Measurements from ENCODE around the gene ZWILCH. TPM values are rescaled to one million over a fixed set of nuclear protein-coding genes. Genes with fewer than 3 reads are reported as not detected.

Gene ZWILCH
- total RNA-seq, 3 donors from 2014 or later (not counting 1 experiment from before 2014, with no cell fraction given): 8.7 to 9.9 (median 9.7) TPM

GRCh38 chr15:66476535-66476934 lies 28.6 kb upstream of the ZWILCH start:
- DNase-seq: no peak

GRCh38 chr15:66477011-66477410 lies 28.1 kb upstream of the ZWILCH start:
- intact Hi-C loops (cut with micrococcal nuclease): no loop called here
- H3K4me3 Mint-ChIP-seq: no peak overlapping the region
- DNase-seq (no peak), ATAC-seq (no peak)
- Histone ChIP-seq H3K27ac (ENCODE audit: low read length) (no peak overlapping the region), H3K27me3 (ENCODE audit: control insufficient read depth, insufficient read depth, low read length) (no peaks in the 10 kb centered on the region), H3K4me3 (ENCODE audit: low read length) (no peak overlapping the region), H3K36me3 (ENCODE audit: control insufficient read depth, insufficient read depth, low read length) (peaks cover 7% of the 10 kb centered on the region), H3K9me3 (ENCODE audit: control insufficient read depth, insufficient read depth, low read length) (no peaks in the 10 kb centered on the region), H3K4me1 (ENCODE audit: control insufficient read depth, insufficient read depth, low read length) (peaks cover 6% of the 10 kb centered on the region)
- H3K9me3 Mint-ChIP-seq: no peaks in the 10 kb centered on the region
- TF ChIP-seq CTCF (IDR thresholded peaks at IDR 0.05): no peak
- H3K27me3 Mint-ChIP-seq (ENCODE audit: low read depth in 2 of 2): no peaks in the 10 kb centered on the region
- H3K27ac Mint-ChIP-seq: no peak overlapping the region
- H3K36me3 Mint-ChIP-seq: no peaks in the 10 kb centered on the region
- peaks cover 14 to 25% of the 10 kb centered on the region in 2 donors for H3K4me1 Mint-ChIP-seq
- WGBS (ENCODE audit: insufficient coverage): 100% methylated on average over 2 of the region's 2 CpGs

More at GRCh38 chr15:66476535-66476934, 28.6 kb upstream of the ZWILCH start:
- Histone ChIP-seq H3K9me3 (ENCODE audit: control insufficient read depth, insufficient read depth, low read length) (no peaks in the 10 kb centered on the region), H3K27ac (ENCODE audit: low read length) (no peak overlapping the region), H3K27me3 (ENCODE audit: control insufficient read depth, insufficient read depth, low read length) (no peaks in the 10 kb centered on the region), H3K4me3 (ENCODE audit: low read length) (no peak overlapping the region), H3K36me3 (ENCODE audit: control insufficient read depth, insufficient read depth, low read length) (peaks cover 2% of the 10 kb centered on the region), H3K4me1 (ENCODE audit: control insufficient read depth, insufficient read depth, low read length) (peaks cover 11% of the 10 kb centered on the region)
- H3K9me3 Mint-ChIP-seq: no peaks in the 10 kb centered on the region
- no peaks in the 10 kb centered on the region for H3K27me3 Mint-ChIP-seq (ENCODE audit: low read depth in 2 of 2)
- 91% methylated on average over 4 of the region's 4 CpGs for WGBS (ENCODE audit: insufficient coverage)
- TF ChIP-seq CTCF (IDR thresholded peaks at IDR 0.05): no peak
- no peak for ATAC-seq
- H3K27ac Mint-ChIP-seq: peak overlapping the region in 1 of 2 donors; percentile 52
- H3K4me1 Mint-ChIP-seq: peaks cover 16 to 27% of the 10 kb centered on the region in 2 donors
- intact Hi-C loops (cut with micrococcal nuclease): no loop called here
- H3K4me3 Mint-ChIP-seq: no peak overlapping the region
- no peaks in the 10 kb centered on the region for H3K36me3 Mint-ChIP-seq

GRCh38 chr15:66480267-66480666 lies 24.9 kb upstream of the ZWILCH start:
- Histone ChIP-seq H3K27me3 (ENCODE audit: control insufficient read depth, insufficient read depth, low read length) (no peaks in the 10 kb centered on the region), H3K4me3 (ENCODE audit: low read length) (no peak overlapping the region), H3K9me3 (ENCODE audit: control insufficient read depth, insufficient read depth, low read length) (no peaks in the 10 kb centered on the region), H3K4me1 (ENCODE audit: control insufficient read depth, insufficient read depth, low read length) (no peaks in the 10 kb centered on the region), H3K36me3 (ENCODE audit: control insufficient read depth, insufficient read depth, low read length) (peaks cover 26% of the 10 kb centered on the region), H3K27ac (ENCODE audit: low read length) (no peak overlapping the region)
- Mint-ChIP-seq H3K4me1 (peaks cover 6 to 29% of the 10 kb centered on the region in 2 donors), H3K9me3 (no peaks in the 10 kb centered on the region), H3K27me3 (ENCODE audit: low read depth in 2 of 2) (no peaks in the 10 kb centered on the region), H3K36me3 (no peaks in the 10 kb centered on the region), H3K4me3 (no peak overlapping the region), H3K27ac (peak overlapping the region in 1 of 2 donors; percentile 25)
- intact Hi-C loops (cut with micrococcal nuclease): no loop called here
- DNase-seq (no peak), ATAC-seq (no peak)
- WGBS (ENCODE audit: insufficient coverage): 88% methylated on average over 4 of the region's 6 CpGs
- no peak for TF ChIP-seq CTCF (IDR thresholded peaks at IDR 0.05)
